Hematopoietic multipotent progenitor cell treated with erythropoietin and hydrocortisone succinate and interleukin-3 and kit ligand, for 4 days (in vitro differentiated cells): ENCODE results near the gene SP100.
"Not testable (repeated sequence)": the region's sequence is repeated elsewhere in the genome, so short reads cannot be mapped to it uniquely, and the experiment has no call there.

ENCODE experiments used
- DNase-seq: peaks from one replicate; pipeline ENCODE4 v3.0.0-alpha.2; 2015

Gene SP100

DNA sequence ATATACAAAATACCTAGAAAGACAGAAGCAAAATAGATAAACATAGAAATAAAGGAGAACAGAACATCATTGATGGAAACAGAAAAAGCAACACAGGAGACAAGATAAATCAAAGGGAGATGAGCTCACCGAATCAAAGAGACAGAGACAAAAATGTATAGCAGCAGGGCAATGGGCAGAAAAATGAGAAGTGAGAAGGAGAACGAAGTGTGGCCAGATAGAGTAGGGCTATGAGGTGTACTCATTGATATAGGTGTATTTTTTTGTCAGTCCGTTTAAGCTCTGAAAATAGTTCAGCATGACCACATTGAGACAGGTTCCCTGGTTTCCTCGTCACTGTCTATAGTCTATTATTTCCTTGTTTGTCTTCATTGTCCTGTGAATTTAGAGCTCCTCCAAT is 55.1 kb downstream of the SP100 start:
- no peak for DNase-seq

DNA sequence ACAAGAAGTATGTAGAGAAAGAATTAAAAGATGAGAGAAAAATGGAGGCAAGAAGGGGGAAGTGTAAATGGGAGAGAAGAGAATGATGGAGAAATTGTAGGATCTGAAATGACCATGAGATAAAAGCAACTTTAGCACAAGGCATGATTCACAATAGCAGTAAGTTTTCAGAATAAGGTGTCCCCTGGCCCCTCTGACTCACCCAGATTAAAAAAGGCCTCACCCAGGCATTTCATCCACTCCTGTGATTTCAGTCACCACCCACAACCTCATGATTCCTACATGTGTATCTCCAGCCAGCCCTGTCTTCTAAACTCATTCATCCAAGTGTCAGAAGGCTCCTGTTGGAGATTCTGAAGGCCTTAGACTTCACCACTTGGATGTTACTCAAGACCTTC is 56.6 kb downstream of the SP100 start:
- peak; percentile 14 for DNase-seq

DNA sequence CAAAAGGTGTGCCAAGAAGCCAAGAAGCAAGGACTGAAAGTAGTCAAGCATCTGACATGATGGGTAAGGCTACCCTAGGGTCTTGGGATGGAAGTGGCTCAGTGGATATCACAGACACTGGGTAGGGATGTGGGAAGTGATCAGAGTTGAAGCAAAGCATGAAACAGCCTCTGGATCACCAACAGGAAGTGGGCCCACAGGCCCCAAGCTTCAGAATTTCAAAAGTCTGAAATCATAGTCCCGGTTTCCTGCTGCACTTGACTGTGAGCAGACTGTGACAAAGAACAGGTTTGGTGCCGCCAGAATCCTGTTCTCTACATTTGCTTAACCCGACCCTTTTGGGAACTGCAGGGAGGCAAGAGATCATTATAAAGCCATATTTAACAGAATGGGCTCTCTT is 57.4 kb downstream of the SP100 start:
- peak; percentile 18 for DNase-seq

DNA sequence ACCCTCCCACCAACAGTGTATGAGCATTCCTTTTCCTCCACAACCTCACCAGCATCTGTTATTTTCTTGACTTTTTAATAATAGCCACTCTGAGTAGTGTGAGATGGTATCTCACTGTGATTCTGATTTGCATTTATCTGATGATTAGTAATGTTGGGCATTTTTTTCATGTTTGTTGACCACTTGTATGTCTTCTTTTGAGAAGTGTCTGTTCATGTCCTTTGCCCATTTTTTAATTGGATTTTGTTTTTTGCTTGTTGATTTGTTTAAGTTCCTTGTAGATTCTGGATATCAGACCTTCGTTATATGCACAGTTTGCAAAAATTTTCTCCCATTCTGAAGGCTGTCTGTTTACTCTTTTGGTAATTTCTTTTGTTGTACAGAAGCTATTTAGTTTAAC is 59.1 kb downstream of the SP100 start:
- DNase-seq, result no peak

DNA sequence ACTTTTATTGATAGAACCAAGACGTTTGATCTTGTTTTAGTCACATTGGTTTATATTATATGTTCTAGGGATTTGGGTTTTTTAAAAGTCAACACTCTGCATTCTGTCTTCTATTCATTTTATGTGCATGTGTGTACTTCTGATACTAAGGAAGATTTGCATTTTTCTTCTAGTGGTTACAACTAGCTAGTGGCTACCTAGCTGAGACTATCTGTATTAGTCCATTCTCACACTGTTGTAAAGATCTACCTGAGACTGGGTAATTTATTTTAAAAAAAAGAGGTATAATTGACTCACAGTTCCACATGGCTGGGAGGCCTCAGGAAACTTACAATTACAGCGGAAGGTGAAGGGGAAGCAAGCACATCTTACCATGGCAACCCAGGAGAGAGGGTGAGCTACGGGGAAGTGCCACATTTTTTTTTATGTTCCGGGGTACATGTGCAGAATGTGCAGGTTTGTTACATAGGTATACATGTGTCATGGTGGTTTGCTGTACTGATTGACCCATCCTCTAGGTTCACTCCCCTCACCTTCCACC is 69.9 kb downstream of the SP100 start:
- no peak for DNase-seq

DNA sequence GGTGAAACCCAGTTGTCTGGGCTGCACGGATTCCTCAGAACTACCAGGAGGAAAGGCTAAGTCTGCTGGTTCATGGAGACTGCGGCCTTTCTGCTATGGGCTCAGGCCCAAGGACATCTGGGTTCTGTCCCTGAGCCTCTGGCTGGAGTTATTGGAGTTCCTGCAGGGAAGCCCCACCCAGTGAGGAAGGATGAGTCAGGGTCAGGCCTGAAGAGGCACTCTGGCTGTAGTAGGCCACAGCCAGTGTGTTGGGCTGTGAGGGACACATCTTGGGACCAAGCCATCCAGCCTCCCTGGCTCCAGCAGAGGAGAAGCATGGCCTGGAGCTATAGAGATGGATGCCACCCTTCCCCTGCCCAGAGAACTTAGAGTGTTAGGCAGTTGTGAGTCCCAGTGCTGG is 75.2 kb downstream of the SP100 start:
- DNase-seq, result not testable (repeated sequence)

DNA sequence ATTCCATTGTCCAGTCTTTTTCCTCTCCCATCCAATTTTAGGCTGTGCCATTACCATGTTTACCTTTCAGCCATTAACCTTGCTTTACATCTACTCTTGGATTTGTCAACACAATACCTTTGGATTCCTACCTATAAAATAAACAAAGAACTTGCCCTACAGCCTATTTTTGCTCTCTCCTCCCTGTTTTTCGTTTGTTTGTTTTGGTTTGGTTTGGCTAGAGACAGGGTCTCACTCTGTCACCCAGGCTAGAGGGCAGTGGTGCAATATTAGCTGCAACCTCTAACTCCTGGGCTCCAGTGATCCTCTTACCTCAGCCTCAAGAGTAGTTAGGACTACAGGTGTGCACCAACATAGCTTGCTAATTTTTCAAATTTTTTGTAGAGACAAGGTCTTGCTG is 76.1 kb downstream of the SP100 start:
- no peak for DNase-seq

DNA sequence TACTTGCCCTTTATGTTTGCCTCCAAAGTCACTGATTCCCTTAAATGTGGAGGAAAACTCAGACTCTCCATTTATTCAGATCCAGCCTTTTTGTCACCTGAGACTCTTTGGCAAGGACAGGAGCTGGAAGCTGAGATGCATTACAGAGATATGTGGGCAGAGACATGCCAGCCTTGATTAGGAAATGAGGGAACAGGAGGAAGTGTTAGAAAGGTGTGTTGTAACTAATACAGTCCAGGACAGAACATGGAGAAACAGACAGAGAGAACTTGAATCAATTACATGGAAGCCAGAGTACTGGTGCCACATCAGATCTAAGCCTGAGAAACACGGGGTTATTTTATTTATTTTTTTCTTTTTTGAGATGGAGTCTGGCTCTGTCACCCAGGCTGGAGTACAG is 79.0 kb downstream of the SP100 start:
- no peak for DNase-seq

DNA sequence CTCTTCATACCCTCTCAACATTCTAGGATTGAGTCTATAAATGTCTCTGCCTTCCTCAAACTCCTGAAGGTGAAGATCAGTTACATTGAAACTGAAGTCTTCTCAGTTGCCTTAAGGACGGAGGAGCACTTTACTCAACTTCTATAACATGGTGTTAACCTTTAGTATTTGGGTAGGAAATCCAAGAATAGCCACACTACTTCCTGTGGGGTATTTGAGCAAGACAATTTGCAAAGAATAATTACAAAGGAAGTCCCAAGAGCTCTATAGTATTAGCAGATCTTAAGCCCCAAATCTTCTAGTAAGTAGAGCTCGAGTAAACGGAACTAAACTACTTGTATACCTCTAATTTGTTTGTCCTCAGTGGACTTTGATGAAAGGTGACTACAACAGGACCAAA is 80.9 kb downstream of the SP100 start:
- DNase-seq, result no peak

DNA sequence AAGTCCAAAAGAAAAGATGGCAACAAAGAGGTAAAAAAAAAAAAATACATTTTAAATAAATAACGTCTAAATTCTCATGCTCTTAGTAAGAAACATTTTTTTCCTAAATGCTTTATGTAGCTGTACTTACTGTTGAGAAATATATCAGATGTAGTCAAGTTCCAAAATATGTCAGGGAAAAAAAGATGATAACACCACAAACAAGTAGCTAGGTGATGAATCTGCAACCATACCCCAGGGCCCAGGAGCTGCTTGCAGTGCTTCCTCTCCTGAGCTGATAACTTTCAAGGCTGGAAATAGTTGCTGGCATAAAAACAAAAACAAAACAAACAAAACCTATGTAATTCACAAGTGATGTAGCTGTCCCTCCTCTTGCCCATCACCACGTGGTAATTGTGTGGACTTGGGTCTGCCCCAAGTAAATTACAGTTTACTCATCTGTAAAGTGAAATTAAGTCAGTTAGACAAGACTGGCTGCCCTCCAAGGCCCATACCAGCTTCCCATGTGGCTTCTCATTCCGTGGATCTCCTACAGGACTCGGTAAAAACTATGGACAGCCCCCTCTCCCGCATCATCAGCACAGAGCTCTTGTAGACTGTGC is 82.6 kb downstream of the SP100 start:
- no peak for DNase-seq

DNA sequence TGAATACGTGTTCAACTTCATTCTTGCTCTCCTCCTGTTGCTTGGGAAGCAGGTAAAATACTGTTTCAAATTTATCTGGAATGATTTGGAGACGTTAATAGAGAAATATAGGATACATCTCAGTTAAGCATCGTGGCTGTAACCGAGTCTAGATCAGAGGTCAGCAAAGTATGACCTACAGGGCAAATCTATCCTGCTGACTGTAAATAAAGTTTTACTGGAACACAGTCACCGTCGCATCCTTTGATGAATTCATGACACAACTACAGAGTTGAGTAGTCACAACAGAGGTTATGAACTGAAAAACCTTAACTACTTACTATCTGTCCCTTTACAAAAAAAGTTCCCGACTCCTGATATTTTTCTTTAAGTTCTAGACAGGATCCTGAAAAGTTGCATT is 86.6 kb downstream of the SP100 start:
- DNase-seq, result no peak

DNA sequence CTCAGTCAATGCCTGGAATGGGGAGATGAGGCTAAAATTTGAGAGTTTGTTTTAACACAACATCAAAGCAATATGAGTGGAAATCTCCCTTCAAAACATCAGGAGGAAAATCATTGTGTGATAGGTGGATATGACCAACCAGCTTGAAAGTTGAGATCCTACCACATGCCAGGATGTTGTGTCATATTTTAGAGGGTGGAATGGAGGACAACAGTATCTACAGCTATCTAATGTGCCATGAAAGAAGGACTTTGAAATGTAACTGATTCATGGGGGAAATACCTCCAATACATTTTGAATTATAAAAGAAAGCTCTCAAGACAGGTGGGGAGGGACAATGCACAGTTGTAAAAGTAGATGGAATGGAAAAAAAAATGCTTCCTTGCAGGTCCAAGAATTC is 87.8 kb downstream of the SP100 start:
- no peak for DNase-seq

DNA sequence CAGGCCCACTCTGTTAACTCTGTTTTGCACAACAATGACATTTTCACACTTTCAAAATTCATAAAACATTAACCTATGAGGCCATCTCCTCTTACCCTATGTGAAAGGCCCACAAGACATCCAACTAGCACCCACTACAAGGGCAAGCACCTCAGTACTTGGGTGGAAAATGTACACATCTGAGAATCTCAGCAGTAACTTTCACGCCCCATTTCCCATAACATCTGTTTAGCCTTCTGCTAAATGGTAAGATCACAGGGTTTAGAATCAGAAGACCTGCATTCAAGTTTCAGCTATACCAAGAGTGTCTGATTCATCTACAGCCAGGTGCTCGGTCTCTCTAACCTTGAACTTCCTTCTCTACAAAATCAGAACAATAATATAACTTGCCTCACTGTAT is 89.2 kb downstream of the SP100 start:
- DNase-seq, result no peak

DNA sequence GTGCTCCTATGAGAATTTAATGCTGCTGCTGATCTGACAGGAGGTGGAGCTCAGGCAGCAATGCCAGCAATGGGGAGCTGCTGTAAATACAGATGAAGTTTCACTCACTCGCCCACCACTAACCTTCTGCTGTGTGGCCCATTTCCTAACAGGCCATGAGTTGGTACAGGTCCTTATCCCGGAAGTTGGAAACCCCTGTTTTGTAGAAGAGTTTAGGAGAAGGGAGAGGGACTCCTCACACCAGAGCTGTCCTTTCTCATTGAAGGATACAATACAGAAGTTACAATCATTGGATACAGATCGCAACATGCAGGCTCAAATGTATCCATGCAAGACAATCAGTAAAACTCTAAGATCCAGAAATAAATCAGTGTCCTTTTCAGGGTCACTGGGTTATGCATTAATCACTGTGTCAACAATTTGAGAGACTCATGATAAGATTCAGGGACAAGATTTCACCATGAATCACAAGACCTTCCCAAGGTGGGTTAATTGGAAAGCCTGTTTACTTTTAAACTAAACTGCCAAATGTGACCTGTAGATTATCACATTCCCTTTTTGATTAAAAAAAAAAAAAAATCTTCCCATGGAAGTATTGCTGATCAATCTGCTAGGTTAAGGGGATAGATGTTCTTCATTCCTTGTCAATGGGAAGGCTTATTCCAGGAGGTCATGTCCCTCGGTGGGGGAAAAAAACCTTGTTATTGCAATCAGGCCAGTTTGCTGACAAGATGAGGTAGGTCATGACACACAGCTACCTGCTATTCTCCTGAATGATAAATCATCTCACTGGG is 97.2 kb downstream of the SP100 start:
- no peak for DNase-seq

DNA sequence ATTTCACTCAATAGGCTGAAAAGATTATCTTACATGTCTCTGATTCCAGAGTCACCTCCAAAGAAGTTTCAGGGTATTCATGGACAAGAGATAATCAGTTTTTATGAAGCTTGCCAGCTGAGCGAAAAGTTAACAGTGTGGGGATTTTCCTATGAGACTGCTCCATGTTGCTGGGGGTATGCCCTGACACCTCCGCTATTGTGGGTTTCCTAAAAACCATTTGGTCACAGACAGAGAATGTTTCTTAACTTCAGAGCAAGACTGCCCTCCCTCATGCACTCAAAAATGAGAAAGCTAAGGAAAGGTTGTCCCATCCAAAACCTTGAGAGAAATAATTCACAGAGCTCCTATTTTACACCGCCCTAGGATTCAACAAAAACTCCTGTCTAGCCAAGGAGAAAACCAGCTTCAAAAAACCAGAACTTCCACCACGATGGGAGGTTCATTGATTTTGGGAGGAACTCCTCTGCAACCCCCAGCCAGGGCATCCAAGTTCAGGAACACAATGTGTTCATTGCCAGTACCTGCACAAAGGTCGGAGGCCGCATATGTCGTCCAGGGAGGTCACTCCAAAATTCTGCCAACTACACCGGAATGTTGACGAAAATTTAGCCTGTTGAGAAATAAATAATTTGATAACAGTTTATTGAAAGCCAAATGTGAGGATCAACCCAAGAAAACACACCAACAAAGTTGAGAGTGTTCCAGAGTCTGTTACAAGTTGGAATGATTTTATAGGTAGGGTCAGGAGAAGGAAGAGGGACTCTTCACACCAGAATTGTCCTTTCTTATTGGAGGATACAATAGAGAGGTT is 104.3 kb downstream of the SP100 start:
- DNase-seq, result no peak

DNA sequence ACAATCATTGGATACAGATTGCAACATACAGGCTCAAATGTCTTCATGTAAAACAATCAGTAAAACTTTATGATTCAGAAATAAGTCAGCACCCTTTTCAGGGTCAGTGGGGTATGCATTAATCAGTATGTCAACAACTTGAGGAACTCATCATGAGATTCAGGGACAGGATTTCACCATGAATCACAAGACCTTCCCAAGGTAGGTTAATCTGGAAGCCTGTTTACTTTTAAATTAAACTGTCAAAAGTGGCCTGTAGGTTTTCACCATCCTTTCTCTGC is 104.8 kb downstream of the SP100 start:
- DNase-seq, result no peak

DNA sequence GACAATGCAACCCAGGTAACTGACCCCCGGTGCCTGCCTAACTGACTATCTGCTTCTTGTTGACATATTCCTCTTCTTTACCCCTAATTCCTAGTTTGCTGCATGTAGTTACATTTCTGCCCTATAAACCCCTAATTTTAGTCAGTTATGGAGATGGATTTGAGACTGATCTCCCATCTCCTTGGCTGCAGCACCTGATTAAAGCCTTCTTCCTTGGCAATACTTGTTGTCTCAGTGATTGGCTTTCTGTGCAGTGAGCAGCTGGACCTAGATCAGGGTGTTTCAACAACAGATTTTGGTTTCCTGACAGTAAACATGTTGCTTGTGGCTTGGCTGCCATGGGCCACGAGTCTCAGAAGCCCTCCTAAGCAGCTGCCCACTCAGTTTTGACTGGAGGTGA is 105.4 kb downstream of the SP100 start:
- DNase-seq, result no peak

DNA sequence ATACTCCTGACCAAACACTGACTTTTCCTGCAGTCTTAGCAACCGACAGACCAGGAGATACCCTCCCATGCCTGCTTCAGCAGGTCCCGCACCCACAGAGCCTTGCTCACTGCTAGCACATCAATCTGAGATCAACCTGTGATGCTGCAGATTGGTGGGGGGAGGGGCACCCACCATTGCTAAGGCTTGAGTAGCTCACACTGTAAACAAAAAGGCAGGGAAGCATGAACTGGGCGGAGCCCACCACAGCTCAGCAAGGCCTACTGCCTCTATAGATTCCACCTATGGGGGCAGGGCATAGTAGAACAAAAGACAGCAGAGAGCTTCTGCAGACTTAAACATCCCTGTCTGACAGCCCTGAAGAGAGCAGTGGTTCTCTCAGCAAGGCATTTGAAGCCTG is 109.7 kb downstream of the SP100 start:
- DNase-seq, result peak; percentile 7

DNA sequence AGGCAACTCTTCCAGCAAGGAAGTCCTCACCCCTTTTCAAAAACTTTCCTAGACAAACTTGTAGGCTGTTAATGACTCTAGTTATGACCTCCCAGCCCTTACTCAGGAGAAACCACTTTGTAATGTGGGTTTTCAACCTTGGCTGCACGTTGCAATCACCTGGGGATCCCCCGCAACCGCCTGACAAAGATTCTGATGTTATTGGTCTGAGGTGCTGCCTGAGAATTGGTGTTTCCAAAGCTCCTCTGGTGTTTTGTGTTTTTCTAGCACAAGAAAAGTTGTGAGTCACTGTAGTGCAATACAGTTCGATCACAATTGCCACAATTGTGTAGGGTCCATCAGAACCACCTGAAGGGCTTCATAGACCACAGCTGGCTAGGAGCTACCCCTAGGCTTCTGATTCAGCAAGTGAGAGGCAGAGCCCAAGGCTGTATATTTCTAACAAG is 121.6 kb downstream of the SP100 start:
- no peak for DNase-seq

DNA sequence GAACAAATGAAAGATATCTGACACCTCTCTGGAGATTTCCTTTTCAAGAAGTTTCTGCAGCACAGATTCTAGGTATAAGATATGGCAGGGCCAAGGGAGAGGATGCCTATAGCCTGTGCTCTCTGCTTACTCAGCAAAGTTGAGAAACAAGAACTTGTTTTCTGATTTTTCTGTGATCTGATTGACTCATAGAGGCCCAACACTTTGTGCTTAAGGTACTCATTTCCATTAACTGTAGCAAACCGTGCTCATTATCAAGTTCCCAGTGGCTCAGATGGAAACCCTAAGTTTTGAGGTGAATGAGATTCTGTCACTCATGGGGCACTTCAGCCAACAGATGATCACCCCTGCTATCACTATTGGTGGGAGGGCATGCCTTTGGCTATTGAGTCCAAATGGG is 124.3 kb downstream of the SP100 start:
- DNase-seq, result no peak

DNA sequence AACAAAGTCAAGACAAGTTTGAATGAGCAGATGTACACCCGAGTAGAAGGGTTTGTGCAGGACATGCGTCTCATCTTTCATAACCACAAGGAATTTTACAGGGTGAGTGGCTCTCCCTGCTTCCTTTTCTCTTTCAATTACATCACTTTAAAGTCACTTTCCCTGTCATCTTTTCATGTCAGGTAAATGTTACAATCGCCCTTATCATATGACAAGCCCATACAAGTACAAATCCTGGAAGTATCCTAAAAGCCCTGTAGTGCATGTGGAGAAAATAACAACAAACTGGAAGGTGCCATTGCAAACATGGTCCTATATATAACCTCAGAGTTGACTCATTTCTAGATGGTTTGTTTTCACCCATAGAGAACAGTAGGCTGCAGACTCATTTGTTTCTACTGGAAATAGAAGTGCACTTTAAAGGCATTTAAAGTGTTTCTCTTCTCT is 126.0 kb downstream of the SP100 start:
- no peak for DNase-seq

DNA sequence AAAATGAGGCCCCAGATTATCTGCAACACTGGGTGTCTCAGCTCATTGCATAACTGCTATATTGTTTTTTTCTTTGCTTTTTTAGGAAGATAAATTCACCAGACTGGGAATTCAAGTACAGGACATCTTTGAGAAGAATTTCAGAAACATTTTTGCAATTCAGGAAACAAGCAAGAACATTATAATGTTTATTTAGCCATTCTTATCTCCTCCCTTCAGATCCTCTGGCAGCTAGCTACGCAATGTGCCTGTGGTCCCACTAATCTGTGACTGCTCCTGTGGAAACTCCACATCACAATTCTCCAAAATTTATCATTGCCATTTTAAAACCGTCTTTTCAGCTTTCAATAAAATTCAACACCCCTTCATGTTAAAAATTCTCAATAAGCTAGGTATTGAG is 126.8 kb downstream of the SP100 start:
- DNase-seq, result peak; percentile 18

DNA sequence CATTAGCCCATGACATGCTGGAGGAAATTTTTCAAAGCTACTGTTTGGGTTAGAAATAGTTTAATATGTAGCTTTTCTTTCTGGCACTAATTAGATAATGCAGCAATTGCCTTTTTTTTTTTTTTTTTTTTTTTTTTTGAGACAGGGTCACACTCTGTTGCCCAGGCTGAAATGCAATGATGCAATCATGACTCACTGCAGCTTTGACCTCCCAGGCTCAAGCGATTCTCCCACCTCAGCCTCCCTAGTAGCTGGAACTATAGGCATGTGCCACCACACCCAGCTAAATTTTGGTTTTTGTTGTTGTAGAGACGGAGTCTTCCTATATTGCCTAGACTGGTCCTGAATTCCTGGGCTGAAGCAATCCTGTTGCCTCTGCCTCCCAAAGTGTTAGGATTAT is 136.2 kb downstream of the SP100 start:
- DNase-seq, result no peak

DNA sequence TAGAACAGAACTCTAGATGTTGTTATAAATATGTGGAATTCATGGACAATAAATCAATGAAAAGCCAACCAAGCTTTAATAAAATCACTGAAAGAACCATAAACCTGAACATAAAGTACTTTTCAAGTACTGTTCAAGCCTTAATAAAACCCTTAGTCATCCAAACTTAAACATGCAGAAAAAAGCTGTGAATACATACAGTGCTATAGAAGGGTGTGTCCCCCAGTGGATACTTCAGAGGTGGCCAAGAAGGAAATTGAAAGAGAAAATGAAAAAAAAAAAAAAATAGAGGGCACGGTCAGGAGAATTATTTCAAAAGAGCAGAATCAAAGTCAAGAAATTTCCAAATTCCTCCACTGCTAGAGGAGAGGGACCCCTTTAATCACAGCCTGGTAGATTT is 141.1 kb downstream of the SP100 start:
- no peak for DNase-seq
